Measurements from ENCODE around the gene TRIM29. TPM values are rescaled to one million over a fixed set of nuclear protein-coding genes. Genes with fewer than 3 reads are reported as not detected.

Gene TRIM29, protein sequence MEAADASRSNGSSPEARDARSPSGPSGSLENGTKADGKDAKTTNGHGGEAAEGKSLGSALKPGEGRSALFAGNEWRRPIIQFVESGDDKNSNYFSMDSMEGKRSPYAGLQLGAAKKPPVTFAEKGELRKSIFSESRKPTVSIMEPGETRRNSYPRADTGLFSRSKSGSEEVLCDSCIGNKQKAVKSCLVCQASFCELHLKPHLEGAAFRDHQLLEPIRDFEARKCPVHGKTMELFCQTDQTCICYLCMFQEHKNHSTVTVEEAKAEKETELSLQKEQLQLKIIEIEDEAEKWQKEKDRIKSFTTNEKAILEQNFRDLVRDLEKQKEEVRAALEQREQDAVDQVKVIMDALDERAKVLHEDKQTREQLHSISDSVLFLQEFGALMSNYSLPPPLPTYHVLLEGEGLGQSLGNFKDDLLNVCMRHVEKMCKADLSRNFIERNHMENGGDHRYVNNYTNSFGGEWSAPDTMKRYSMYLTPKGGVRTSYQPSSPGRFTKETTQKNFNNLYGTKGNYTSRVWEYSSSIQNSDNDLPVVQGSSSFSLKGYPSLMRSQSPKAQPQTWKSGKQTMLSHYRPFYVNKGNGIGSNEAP
- total RNA-seq (2016; rRNA removed; fragmentation: Illumina TruSeq; extraction: Trizol) (0.84 and 0.86 TPM in 2 replicates), polyA plus RNA-seq (2011; rRNA removed) (0.86 and 1.2 TPM in 2 replicates), polyA minus RNA-seq (2011; rRNA and poly(A)+ RNA removed; ENCODE audit: low replicate concordance) (14.4 and 285 TPM in 2 replicates), Bru-seq, nascent RNA (percentile 18 among the genes with signal in this experiment), BruChase-seq, experiment 1, labeled RNA remaining after a 6-hour chase (percentile 16 among the genes with signal in this experiment), BruChase-seq, experiment 2, labeled RNA remaining after a 2-hour chase (percentile 12 among the genes with signal in this experiment)
- total RNA-seq (2016; cell fraction: cytosol; rRNA removed; fragmentation: Illumina TruSeq; extraction: Trizol; ENCODE audit: low read depth): not detected in 2 replicates
- total RNA-seq (2016; cell fraction: insoluble cytoplasmic fraction; rRNA removed; fragmentation: Illumina TruSeq; extraction: Trizol): 0.58 and 0.74 TPM in 2 replicates
- 0.62 and 0.72 TPM in 2 replicates for total RNA-seq (2016; cell fraction: membrane; rRNA removed; fragmentation: Illumina TruSeq; extraction: Trizol)
- 1.7 and 2.0 TPM in 2 replicates for total RNA-seq (2016; cell fraction: nucleus; rRNA removed; fragmentation: Illumina TruSeq; extraction: Trizol)
- 0.78 and 0.83 TPM in 2 replicates for polyA plus RNA-seq (2011; cell fraction: cytosol; rRNA removed)
- polyA plus RNA-seq (2011; cell fraction: nucleus; rRNA removed): 2.2 and 4.0 TPM in 2 replicates
- polyA plus RNA-seq (2012): 0.47 and 0.95 TPM in 2 replicates
- 0.41 and 0.44 TPM in 2 replicates for polyA plus RNA-seq (2016; cell fraction: cytosol; fragmentation: Illumina TruSeq; extraction: Trizol; ENCODE audit: low read depth)
- 0.74 and 0.80 TPM in 2 replicates for polyA plus RNA-seq (2016; cell fraction: insoluble cytoplasmic fraction; fragmentation: Illumina TruSeq; extraction: Trizol; ENCODE audit: low read depth)
- 0.31 and 0.92 TPM in 2 replicates for polyA plus RNA-seq (2016; cell fraction: membrane; fragmentation: Illumina TruSeq; extraction: Trizol; ENCODE audit: low read depth)
- 0.56 and 0.81 TPM in 2 replicates for polyA plus RNA-seq (2016; cell fraction: nucleus; fragmentation: Illumina TruSeq; extraction: Trizol; ENCODE audit: insufficient read depth, low read depth)
- 1.2 and 2.0 TPM in 2 replicates for polyA minus RNA-seq (2011; cell fraction: cytosol; rRNA and poly(A)+ RNA removed)
- polyA minus RNA-seq (2011; cell fraction: nucleus; rRNA and poly(A)+ RNA removed): 6.6 and 14.2 TPM in 2 replicates
- long read RNA-seq, experiment 1: 0 reads
- long read RNA-seq, experiment 2: 0 reads

DNA sequence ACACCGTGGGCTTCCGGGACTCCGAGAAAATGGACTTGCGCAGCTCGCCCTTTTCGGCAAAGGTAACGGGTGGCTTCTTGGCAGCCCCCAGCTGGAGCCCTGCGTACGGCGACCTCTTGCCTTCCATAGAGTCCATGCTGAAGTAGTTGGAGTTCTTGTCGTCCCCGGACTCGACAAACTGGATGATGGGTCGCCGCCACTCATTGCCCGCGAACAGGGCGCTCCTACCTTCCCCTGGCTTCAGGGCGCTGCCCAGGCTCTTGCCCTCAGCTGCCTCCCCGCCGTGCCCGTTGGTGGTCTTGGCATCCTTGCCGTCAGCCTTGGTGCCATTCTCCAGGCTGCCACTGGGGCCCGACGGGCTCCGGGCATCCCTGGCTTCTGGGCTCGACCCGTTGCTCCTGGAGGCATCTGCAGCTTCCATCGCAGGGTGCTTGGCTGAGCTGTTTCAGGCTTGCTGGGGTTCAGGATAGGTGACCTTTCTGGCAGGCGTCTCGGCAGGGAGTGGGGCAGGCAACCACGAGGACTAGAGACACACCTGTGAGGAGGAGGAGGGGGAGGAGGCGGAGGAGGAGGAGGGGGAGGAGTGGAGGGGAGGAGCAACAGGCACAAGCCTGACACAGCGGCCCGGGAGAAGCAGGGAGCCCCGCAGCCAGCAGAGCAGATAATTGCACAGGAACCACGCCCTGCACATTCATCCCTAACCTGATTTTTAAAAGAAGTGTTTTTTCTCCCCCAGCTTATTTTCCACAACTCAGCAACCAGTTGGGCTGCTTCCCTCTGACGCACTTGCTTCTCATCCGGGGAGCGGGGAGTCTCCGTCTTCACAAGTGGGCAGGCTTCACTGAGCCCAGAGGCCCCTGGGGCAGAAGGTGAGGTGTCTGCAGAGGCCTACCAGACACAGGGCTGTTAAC is at the start of gene TRIM29:
TSS of gene TRIM29 (minus strand) at position 503 of the 911 bp plus-strand sequence. CDS start at position 421, 82 bp downstream.
- BruUV-seq (replicated peaks): no TSS peak
- 58% methylated on average over 22 of the region's 41 CpGs for WGBS (ENCODE audit: low lambda C conversion rate)
- Histone ChIP-seq H3K4me2 (ENCODE audit: low read depth, low read length) (no peak within 1 kb of the TSS), H3K9ac (ENCODE audit: insufficient read depth, low read depth, low read length) (no peak within 1 kb of the TSS), H3K4me3 (replicated peaks in 1 of 3; ENCODE audit: insufficient read depth in 1 of 3, low read depth in 2 of 3, low read length in 3 of 3) (no peak within 1 kb of the TSS), H3K27ac (ENCODE audit: extremely low read length, insufficient read depth, low read length) (no peak within 1 kb of the TSS), H2AFZ (ENCODE audit: low read length) (no peak within 1 kb of the TSS), H3K9me3 (ENCODE audit: low read length) (no peaks in the 10 kb centered on the region), H3K36me3 (replicated peaks in 1 of 2; ENCODE audit: control insufficient read depth in 1 of 2, insufficient read depth in 2 of 2, low read length in 2 of 2) (no peaks in the 10 kb centered on the region), H4K20me1 (ENCODE audit: insufficient read depth, low read length) (no peaks in the 10 kb centered on the region), H3K79me2 (ENCODE audit: insufficient read depth, low read length) (no peaks in the 10 kb centered on the region), H3K4me1 (ENCODE audit: insufficient read depth, low read length) (no peaks in the 10 kb centered on the region), H3K27me3 (ENCODE audit: control insufficient read depth in 1 of 2, insufficient read depth in 2 of 2, low read length in 2 of 2) (peaks cover 13 to 49% of the 10 kb centered on the region in 2 experiments)
- ATAC-seq (no peak), FAIRE-seq (no peak), DNase-seq (ENCODE audit: low spot score) (no peak)
- ChIA-PET POLR2A (no interaction called here), CTCF (ENCODE audit: low intra/inter-chr PET ratio, low total read pairs) (no interaction called here)
- intact Hi-C loops (cut with micrococcal nuclease; ENCODE audit: unreplicated experiment) (no loop called here), in situ Hi-C loops (cut with HindIII; ENCODE audit: extremely low pct_ligation_motif_present, low pct_unique_long_range_greater_than_20kb) (no loop called here)
- TF ChIP-seq, protein P1, sequence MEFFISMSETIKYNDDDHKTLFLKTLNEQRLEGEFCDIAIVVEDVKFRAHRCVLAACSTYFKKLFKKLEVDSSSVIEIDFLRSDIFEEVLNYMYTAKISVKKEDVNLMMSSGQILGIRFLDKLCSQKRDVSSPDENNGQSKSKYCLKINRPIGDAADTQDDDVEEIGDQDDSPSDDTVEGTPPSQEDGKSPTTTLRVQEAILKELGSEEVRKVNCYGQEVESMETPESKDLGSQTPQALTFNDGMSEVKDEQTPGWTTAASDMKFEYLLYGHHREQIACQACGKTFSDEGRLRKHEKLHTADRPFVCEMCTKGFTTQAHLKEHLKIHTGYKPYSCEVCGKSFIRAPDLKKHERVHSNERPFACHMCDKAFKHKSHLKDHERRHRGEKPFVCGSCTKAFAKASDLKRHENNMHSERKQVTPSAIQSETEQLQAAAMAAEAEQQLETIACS (CRISPR knock-in tag; IDR thresholded peaks at IDR 0.05): no peak
- TF ChIP-seq ZNF251 (CRISPR knock-in tag; IDR thresholded peaks at IDR 0.05) (no peak), PRMT3 (CRISPR knock-in tag; IDR thresholded peaks at IDR 0.05; ENCODE audit: borderline replicate concordance, low read depth) (no peak), ZNF652 (CRISPR knock-in tag; IDR thresholded peaks at IDR 0.05; ENCODE audit: borderline replicate concordance, low read depth) (no peak), GTF2F1 (IDR thresholded peaks at IDR 0.05; ENCODE audit: low read length) (no peak), ZNF607 (CRISPR knock-in tag; IDR thresholded peaks at IDR 0.05; ENCODE audit: borderline replicate concordance) (no peak)
- TF ChIP-seq, protein P2, sequence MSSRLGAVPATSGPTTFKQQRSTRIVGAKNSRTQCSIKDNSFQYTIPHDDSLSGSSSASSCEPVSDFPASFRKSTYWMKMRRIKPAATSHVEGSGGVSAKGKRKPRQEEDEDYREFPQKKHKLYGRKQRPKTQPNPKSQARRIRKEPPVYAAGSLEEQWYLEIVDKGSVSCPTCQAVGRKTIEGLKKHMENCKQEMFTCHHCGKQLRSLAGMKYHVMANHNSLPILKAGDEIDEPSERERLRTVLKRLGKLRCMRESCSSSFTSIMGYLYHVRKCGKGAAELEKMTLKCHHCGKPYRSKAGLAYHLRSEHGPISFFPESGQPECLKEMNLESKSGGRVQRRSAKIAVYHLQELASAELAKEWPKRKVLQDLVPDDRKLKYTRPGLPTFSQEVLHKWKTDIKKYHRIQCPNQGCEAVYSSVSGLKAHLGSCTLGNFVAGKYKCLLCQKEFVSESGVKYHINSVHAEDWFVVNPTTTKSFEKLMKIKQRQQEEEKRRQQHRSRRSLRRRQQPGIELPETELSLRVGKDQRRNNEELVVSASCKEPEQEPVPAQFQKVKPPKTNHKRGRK (CRISPR knock-in tag; IDR thresholded peaks at IDR 0.05): no peak
- TF ChIP-seq, protein P3, sequence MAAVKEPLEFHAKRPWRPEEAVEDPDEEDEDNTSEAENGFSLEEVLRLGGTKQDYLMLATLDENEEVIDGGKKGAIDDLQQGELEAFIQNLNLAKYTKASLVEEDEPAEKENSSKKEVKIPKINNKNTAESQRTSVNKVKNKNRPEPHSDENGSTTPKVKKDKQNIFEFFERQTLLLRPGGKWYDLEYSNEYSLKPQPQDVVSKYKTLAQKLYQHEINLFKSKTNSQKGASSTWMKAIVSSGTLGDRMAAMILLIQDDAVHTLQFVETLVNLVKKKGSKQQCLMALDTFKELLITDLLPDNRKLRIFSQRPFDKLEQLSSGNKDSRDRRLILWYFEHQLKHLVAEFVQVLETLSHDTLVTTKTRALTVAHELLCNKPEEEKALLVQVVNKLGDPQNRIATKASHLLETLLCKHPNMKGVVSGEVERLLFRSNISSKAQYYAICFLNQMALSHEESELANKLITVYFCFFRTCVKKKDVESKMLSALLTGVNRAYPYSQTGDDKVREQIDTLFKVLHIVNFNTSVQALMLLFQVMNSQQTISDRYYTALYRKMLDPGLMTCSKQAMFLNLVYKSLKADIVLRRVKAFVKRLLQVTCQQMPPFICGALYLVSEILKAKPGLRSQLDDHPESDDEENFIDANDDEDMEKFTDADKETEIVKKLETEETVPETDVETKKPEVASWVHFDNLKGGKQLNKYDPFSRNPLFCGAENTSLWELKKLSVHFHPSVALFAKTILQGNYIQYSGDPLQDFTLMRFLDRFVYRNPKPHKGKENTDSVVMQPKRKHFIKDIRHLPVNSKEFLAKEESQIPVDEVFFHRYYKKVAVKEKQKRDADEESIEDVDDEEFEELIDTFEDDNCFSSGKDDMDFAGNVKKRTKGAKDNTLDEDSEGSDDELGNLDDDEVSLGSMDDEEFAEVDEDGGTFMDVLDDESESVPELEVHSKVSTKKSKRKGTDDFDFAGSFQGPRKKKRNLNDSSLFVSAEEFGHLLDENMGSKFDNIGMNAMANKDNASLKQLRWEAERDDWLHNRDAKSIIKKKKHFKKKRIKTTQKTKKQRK (IDR thresholded peaks at IDR 0.05; ENCODE audit: low read length): no peak
- TF ChIP-seq, protein P4, sequence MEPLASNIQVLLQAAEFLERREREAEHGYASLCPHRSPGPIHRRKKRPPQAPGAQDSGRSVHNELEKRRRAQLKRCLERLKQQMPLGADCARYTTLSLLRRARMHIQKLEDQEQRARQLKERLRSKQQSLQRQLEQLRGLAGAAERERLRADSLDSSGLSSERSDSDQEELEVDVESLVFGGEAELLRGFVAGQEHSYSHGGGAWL (CRISPR knock-in tag; IDR thresholded peaks at IDR 0.05): no peak

Measured in HepG2 (cell line).